GM21447 (cell line): ENCODE data around the gene PRKCB.
"Not testable (repeated sequence)": the region's sequence is repeated elsewhere in the genome, so short reads cannot be mapped to it uniquely, and the experiment has no call there.

Experiments used
- ATAC-seq: cut with Tn5 transposase; IDR thresholded peaks from one replicate; pipeline ENCODE4 v1.9.1; 2021; ENCODE audit not compliant: unreplicated experiment

PRKCB gene

GRCh38 chr16:23901178-23902033 lies 65.6 kb downstream of the PRKCB start:
- ATAC-seq = no peak

GRCh38 chr16:23902034-23902747 lies 66.4 kb downstream of the PRKCB start:
- ATAC-seq = no peak

- no peak for ATAC-seq
These were observed 67.1 kb downstream of the PRKCB start for GRCh38 chr16:23902748-23903414.

GRCh38 chr16:23905027-23905426 lies 69.2 kb downstream of the PRKCB start:
- no peak for ATAC-seq

GRCh38 chr16:23907457-23907902 lies 71.7 kb downstream of the PRKCB start:
- no peak for ATAC-seq

GRCh38 chr16:23907903-23908302 lies 72.1 kb downstream of the PRKCB start:
- no peak for ATAC-seq

- no peak for ATAC-seq
These were observed 73.0 kb downstream of the PRKCB start for GRCh38 chr16:23908790-23909189.

GRCh38 chr16:23909792-23910418 lies 74.1 kb downstream of the PRKCB start:
- ATAC-seq = no peak

- no peak for ATAC-seq
These were observed 79.3 kb downstream of the PRKCB start for GRCh38 chr16:23914946-23915530.

GRCh38 chr16:23916552-23916951 lies 80.8 kb downstream of the PRKCB start:
- ATAC-seq = not testable (repeated sequence)

GRCh38 chr16:23917621-23918020 lies 81.8 kb downstream of the PRKCB start:
- no peak for ATAC-seq

- ATAC-seq = no peak
These were observed 84.7 kb downstream of the PRKCB start for GRCh38 chr16:23920446-23920845.

- ATAC-seq = no peak
These were observed 85.1 kb downstream of the PRKCB start for GRCh38 chr16:23920899-23921298.

- no peak for ATAC-seq
These were observed 86.6 kb downstream of the PRKCB start for GRCh38 chr16:23922406-23922805.

- no peak for ATAC-seq
These were observed 88.3 kb downstream of the PRKCB start for GRCh38 chr16:23924128-23924527.

GRCh38 chr16:23927796-23928195 lies 92.0 kb downstream of the PRKCB start:
- no peak for ATAC-seq

GRCh38 chr16:23929237-23929636 lies 93.5 kb downstream of the PRKCB start:
- ATAC-seq = no peak

GRCh38 chr16:23929856-23930255 lies 94.1 kb downstream of the PRKCB start:
- ATAC-seq = no peak

- no peak for ATAC-seq
These were observed 95.0 kb downstream of the PRKCB start for GRCh38 chr16:23930791-23931190.

GRCh38 chr16:23931199-23931598 lies 95.4 kb downstream of the PRKCB start:
- no peak for ATAC-seq

- not testable (repeated sequence) for ATAC-seq
These were observed 97.9 kb downstream of the PRKCB start for GRCh38 chr16:23933650-23934049.
